IMR-90 (cell line): Measurements from ENCODE around the gene SLC29A3.

Experiments
- BHLHE40 ChIP-seq: fragments of 150-350 bp; IDR thresholded peaks from 2 replicates; pipeline ENCODE4 v1.6.1; 2016; ENCODE audit warnings: mild to moderate bottlenecking, low read depth, low read length
- CEBPB ChIP-seq: IDR thresholded peaks from 2 replicates; pipeline ENCODE4 v1.6.1; 2012; ENCODE audit warnings: low read depth, low read length, improper control_type of control experiment
- MXI1 ChIP-seq: IDR thresholded peaks from 2 replicates; pipeline ENCODE4 v1.6.1; 2012; ENCODE audit warnings: low read depth, mild to moderate bottlenecking, low read length, moderate library complexity, borderline replicate concordance
- POLR2A ChIP-seq: IDR thresholded peaks from 2 replicates; pipeline ENCODE4 v1.6.1; 2012; ENCODE audit warnings: mild to moderate bottlenecking, low read depth, low read length
- RAD21 ChIP-seq: IDR thresholded peaks from 2 replicates; pipeline ENCODE4 v1.6.1; 2012; ENCODE audit warnings: low read length, improper control_type of control experiment
- TF ChIP-seq, protein P1 (sequence below): conservative IDR thresholded peaks from 2 replicates; pipeline ENCODE4 v1.5.1; 2012; ENCODE audit warnings: mild to moderate bottlenecking, low read depth, low read length, improper control_type of control experiment
- TF ChIP-seq, protein P2 (sequence below): fragments of 150-350 bp; IDR thresholded peaks from 2 replicates; pipeline ENCODE4 v1.6.1; 2016; ENCODE audit warnings: low read depth, mild to moderate bottlenecking, low read length, moderate library complexity, borderline replicate concordance

DNA sequence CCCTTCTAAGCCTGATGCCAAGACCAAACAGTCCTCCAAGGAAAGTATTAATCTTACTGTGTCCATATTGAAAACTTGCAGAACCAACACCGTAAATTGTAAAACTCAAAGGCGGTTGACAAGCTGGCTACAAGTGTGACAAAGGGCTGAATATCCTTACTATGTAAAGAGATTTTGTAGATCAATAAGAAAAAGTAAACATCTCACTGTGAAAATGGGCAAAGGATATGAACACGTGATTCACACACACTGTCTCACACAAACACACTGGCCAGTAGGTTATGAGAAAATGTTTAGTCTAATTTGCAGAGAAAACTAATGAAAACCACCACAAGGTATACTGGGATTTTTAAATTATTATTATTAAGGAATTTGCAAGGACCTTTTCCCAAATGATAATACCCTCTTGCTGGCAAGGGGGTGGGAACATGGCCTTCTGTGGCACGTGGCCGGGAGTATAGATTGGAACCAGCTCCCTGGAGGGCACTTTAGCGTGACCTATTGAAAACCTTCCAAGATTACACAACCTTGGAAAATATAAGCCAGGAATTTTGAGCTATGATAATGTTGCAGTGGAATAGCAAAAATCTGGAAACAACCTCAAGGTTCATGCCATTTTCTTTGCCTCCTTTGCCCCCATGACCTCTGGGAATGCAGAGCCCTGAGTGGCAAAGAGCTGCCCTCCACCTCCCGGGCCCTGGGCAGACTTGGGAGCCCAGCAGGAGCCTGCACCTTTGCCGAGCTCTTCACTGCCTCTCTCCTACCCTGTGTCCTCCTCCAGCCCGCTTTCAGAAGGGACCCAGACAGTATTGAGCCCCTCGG, 26.2 kb upstream of the SLC29A3 start:
- TF ChIP-seq, protein P1, sequence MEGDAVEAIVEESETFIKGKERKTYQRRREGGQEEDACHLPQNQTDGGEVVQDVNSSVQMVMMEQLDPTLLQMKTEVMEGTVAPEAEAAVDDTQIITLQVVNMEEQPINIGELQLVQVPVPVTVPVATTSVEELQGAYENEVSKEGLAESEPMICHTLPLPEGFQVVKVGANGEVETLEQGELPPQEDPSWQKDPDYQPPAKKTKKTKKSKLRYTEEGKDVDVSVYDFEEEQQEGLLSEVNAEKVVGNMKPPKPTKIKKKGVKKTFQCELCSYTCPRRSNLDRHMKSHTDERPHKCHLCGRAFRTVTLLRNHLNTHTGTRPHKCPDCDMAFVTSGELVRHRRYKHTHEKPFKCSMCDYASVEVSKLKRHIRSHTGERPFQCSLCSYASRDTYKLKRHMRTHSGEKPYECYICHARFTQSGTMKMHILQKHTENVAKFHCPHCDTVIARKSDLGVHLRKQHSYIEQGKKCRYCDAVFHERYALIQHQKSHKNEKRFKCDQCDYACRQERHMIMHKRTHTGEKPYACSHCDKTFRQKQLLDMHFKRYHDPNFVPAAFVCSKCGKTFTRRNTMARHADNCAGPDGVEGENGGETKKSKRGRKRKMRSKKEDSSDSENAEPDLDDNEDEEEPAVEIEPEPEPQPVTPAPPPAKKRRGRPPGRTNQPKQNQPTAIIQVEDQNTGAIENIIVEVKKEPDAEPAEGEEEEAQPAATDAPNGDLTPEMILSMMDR, result no peak
- TF ChIP-seq BHLHE40 (no peak), CEBPB (no peak), POLR2A (no peak), MXI1 (no peak), RAD21 (no peak)
- TF ChIP-seq, protein P2, sequence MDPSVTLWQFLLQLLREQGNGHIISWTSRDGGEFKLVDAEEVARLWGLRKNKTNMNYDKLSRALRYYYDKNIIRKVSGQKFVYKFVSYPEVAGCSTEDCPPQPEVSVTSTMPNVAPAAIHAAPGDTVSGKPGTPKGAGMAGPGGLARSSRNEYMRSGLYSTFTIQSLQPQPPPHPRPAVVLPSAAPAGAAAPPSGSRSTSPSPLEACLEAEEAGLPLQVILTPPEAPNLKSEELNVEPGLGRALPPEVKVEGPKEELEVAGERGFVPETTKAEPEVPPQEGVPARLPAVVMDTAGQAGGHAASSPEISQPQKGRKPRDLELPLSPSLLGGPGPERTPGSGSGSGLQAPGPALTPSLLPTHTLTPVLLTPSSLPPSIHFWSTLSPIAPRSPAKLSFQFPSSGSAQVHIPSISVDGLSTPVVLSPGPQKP, result no peak
